ENCODE measurements around the gene ATP13A3. TPM values are rescaled to one million over a fixed set of nuclear protein-coding genes. Genes with fewer than 3 reads are reported as not detected.

The ATP13A3 gene
- total RNA-seq, 1 donor, result 228 TPM

- no peak for TF ChIP-seq CTCF (IDR thresholded peaks at IDR 0.05; ENCODE audit: insufficient read depth, low read depth, low read length)
- H3K4me3 ChIP-seq (ENCODE audit: low read depth, low read length), result no peak overlapping the region
- DNase-seq (ENCODE audit: low read depth), result no peak
Observed at GRCh38 chr3:194383276-194383940, 103.4 kb downstream of the ATP13A3 start.

GRCh38 chr3:194382892-194383223 lies 103.9 kb downstream of the ATP13A3 start:
- no peak for TF ChIP-seq CTCF (IDR thresholded peaks at IDR 0.05; ENCODE audit: insufficient read depth, low read depth, low read length)
- no peak for DNase-seq (ENCODE audit: low read depth)
- H3K4me3 ChIP-seq (ENCODE audit: low read depth, low read length), result no peak overlapping the region

- H3K4me3 ChIP-seq (ENCODE audit: low read depth, low read length), result no peak overlapping the region
- DNase-seq (ENCODE audit: low read depth), result no peak
Observed at GRCh38 chr3:194382196-194382891, 104.5 kb downstream of the ATP13A3 start.

GRCh38 chr3:194381460-194381875 lies 105.3 kb downstream of the ATP13A3 start:
- no peak overlapping the region for H3K4me3 ChIP-seq (ENCODE audit: low read depth, low read length)
- no peak for DNase-seq (ENCODE audit: low read depth)
- TF ChIP-seq CTCF (IDR thresholded peaks at IDR 0.05; ENCODE audit: insufficient read depth, low read depth, low read length), result no peak

More at GRCh38 chr3:194382196-194382891, 104.5 kb downstream of the ATP13A3 start:
- no peak for TF ChIP-seq CTCF (IDR thresholded peaks at IDR 0.05; ENCODE audit: insufficient read depth, low read depth, low read length)

GRCh38 chr3:194380326-194380725 lies 106.5 kb downstream of the ATP13A3 start:
- no peak for TF ChIP-seq CTCF (IDR thresholded peaks at IDR 0.05; ENCODE audit: insufficient read depth, low read depth, low read length)
- H3K4me3 ChIP-seq (ENCODE audit: low read depth, low read length), result no peak overlapping the region
- DNase-seq (ENCODE audit: low read depth), result no peak

GRCh38 chr3:194379651-194380050 lies 107.2 kb downstream of the ATP13A3 start:
- TF ChIP-seq CTCF (IDR thresholded peaks at IDR 0.05; ENCODE audit: insufficient read depth, low read depth, low read length), result no peak
- no peak for DNase-seq (ENCODE audit: low read depth)
- no peak overlapping the region for H3K4me3 ChIP-seq (ENCODE audit: low read depth, low read length)
